Left ventricle myocardium inferior (tissue), 1 donor: ENCODE measurements around the gene FASN. TPM values are rescaled to one million over a fixed set of nuclear protein-coding genes. Genes with fewer than 3 reads are reported as not detected.

Experiments
- DNase-seq: peaks from one replicate; pipeline ENCODE4 v3.0.0-alpha.2; 2020
- H3K27ac ChIP-seq: fragments of 200-600 bp; replicated peaks from 2 replicates; pipeline ENCODE4 v1.8.0; 2021
- H3K27me3 ChIP-seq: fragments of 200-600 bp; 2 replicates; pipeline ENCODE4 v1.8.0; 2021; ENCODE audit warnings: low read depth
- H3K36me3 ChIP-seq: fragments of 200-600 bp; 2 replicates; pipeline ENCODE4 v1.8.0; 2021
- H3K4me1 ChIP-seq: fragments of 200-600 bp; 2 replicates; pipeline ENCODE4 v1.8.0; 2021
- H3K4me3 ChIP-seq: fragments of 200-600 bp; 2 replicates; pipeline ENCODE4 v1.8.0; 2021; ENCODE audit warnings: mild to moderate bottlenecking, moderate library complexity
- H3K9me3 ChIP-seq: fragments of 200-600 bp; replicated peaks from 2 replicates; pipeline ENCODE4 v1.8.0; 2021
- intact Hi-C: fragments of 100-400 bp; cut with micrococcal nuclease; formaldehyde crosslinking; loops from one replicate; pipeline ENCODE4 v1.11.0; 2022
- total RNA-seq: library from RNA; stranded (reverse); fragmentation: NEBNext Ultra II Directional; extraction: Animal tissue kit (Norgen Biotek cat#: 25700); gene quantifications from one replicate; pipeline ENCODE4 v1.2.1, GENCODE V29; 2021
- TF ChIP-seq, protein P1 (sequence below): fragments of 200-600 bp; IDR thresholded peaks from 2 replicates; pipeline ENCODE4 v1.8.0; 2021; ENCODE audit warnings: antibody characterized with exemption, mild to moderate bottlenecking, borderline replicate concordance
- donor health status: DM: no; HTN: yes; CAD: no; lungs with severe emphysema.

FASN gene
- total RNA-seq, 1 donor from 2014 or later = 13.6 TPM

GRCh38 chr17:82055023-82055964 is 42.7 kb downstream of the FASN start:
- no peak overlapping the region for H3K4me3 ChIP-seq
- intact Hi-C loops = no loop called here
- no peaks in the 10 kb centered on the region for H3K27me3 ChIP-seq
- H3K4me1 ChIP-seq = peaks cover 33% of the 10 kb centered on the region
- H3K36me3 ChIP-seq = peaks cover 69% of the 10 kb centered on the region
- no peak for DNase-seq
- no peak overlapping the region for H3K27ac ChIP-seq
- TF ChIP-seq, protein P1, sequence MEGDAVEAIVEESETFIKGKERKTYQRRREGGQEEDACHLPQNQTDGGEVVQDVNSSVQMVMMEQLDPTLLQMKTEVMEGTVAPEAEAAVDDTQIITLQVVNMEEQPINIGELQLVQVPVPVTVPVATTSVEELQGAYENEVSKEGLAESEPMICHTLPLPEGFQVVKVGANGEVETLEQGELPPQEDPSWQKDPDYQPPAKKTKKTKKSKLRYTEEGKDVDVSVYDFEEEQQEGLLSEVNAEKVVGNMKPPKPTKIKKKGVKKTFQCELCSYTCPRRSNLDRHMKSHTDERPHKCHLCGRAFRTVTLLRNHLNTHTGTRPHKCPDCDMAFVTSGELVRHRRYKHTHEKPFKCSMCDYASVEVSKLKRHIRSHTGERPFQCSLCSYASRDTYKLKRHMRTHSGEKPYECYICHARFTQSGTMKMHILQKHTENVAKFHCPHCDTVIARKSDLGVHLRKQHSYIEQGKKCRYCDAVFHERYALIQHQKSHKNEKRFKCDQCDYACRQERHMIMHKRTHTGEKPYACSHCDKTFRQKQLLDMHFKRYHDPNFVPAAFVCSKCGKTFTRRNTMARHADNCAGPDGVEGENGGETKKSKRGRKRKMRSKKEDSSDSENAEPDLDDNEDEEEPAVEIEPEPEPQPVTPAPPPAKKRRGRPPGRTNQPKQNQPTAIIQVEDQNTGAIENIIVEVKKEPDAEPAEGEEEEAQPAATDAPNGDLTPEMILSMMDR = no peak
- no peaks in the 10 kb centered on the region for H3K9me3 ChIP-seq

- Histone ChIP-seq H3K4me3 (no peak overlapping the region), H3K27ac (no peak overlapping the region), H3K4me1 (peaks cover 41% of the 10 kb centered on the region), H3K36me3 (peaks cover 69% of the 10 kb centered on the region), H3K27me3 (no peaks in the 10 kb centered on the region), H3K9me3 (no peaks in the 10 kb centered on the region)
- intact Hi-C loops = no loop called here
- TF ChIP-seq, protein P1 = no peak
- no peak for DNase-seq
Observed at GRCh38 chr17:82054351-82055022, 43.5 kb downstream of the FASN start.

DNA sequence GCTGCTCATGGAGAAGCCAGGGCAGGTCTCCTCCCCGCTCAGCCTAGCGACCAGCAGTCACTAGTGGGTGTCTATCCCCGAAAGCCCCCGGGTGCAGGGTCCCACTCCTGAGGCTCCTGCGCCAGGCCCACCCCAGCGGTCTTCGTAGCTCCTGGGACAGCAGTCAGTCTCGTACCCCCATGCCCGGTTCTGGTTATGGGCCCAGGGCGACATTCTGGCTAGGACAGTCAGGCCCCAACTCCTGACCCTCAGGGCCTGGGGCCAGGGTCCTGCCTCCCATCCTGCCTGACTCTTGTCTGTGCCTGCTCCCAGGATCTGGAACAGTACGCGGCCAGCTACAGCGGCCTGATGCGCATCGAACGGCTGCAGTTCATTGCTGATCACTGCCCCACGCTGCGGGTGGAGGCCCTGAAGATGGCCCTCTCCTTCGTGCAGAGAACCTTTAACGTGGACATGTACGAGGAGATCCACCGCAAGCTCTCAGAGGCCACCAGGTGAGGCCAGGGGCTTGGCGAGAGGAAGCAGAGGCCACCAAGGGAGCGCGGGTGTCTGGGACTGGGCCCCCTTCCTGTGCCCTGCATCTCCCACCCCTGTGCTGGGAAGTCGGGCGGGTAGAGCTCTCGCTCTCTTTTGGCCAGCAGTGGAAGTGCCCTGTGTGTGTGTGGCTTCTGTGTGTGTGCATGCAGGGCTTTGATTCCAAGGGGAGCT is 44.3 kb downstream of the FASN start:
- peaks cover 70% of the 10 kb centered on the region for H3K36me3 ChIP-seq
- H3K9me3 ChIP-seq = no peaks in the 10 kb centered on the region
- no peak overlapping the region for H3K27ac ChIP-seq
- peaks cover 44% of the 10 kb centered on the region for H3K4me1 ChIP-seq
- no peak for DNase-seq
- peak overlapping the region; percentile 91 for H3K4me3 ChIP-seq
- TF ChIP-seq, protein P1 = no peak
- intact Hi-C loops = no loop called here
- H3K27me3 ChIP-seq = no peaks in the 10 kb centered on the region

DNA sequence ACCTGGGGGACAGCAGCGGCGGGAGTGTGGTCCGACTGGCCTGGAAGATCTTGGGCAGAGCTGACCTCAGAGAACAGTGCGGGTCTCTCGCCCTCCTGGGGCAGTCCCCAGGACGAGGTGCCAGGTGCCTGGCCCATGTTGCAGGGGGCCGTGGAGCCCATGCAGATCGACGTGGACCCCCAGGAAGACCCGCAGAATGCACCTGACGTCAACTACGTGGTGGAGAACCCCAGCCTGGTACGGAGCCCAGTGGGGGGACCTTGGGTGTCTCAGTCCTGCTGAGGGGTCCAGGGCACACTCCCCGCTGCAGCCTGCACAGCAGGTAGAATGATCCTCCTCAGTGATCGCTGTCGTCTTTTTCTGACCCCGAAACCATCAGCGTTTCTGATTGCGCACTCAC is 44.9 kb downstream of the FASN start:
- Histone ChIP-seq H3K9me3 (no peaks in the 10 kb centered on the region), H3K27me3 (no peaks in the 10 kb centered on the region), H3K4me1 (peaks cover 44% of the 10 kb centered on the region), H3K36me3 (peaks cover 70% of the 10 kb centered on the region), H3K4me3 (peak overlapping the region; percentile 91), H3K27ac (no peak overlapping the region)
- TF ChIP-seq, protein P1 = no peak
- no peak for DNase-seq
- intact Hi-C loops = no loop called here

DNA sequence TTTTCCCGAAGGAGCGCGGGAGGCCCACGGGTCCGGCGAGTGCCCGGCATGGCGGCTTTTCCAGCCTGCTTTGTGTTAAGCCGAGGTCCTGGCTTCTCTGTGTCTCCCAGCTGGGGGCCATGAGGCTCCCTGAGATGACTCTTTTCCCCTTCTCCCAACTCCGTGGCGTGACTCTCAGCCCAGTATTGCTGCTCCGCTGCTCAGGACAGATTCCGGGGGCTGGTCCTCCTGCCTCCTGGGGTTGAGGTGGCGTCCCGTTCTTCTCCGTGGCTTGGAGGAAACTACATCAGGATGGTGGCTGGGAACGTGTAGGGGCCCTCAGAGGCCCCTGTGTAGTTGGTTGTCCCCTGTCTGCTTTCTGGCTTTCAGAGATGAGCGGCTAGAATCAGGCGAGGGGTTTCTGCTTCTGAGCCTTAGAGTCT is 45.4 kb downstream of the FASN start:
- TF ChIP-seq, protein P1 = no peak
- peak overlapping the region; percentile 75 for H3K27ac ChIP-seq
- no peak for DNase-seq
- H3K36me3 ChIP-seq = peaks cover 70% of the 10 kb centered on the region
- peak overlapping the region; percentile 91 for H3K4me3 ChIP-seq
- H3K4me1 ChIP-seq = peaks cover 44% of the 10 kb centered on the region
- H3K9me3 ChIP-seq = no peaks in the 10 kb centered on the region
- intact Hi-C loops = no loop called here
- no peaks in the 10 kb centered on the region for H3K27me3 ChIP-seq
